NCI-H2081 treated with DMSO at 0.1 percent for 48 hours (cell line): ENCODE results near the gene ZDHHC8.

Source experiments
- DNase-seq: peaks from one replicate; lab custom pipeline; 2025; lab: John Stamatoyannopoulos, UW

Gene ZDHHC8

DNA sequence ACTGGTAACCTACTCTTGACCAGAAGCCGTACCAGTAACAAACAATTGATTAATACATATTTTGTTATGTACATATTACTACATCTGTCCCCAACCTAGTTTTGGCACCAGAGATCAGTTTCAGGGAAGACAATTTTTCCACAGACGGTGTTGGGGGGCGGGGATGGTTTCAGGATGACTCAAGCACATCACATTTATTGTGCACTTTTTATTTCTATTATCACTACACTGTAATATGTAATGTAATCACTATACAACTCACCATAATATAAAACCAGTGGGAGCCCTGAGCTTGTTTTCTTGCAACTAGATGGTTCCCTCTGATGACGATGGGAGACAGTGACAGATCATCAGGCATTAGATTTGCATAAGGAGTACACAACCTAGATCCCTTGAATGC, 36.1 kb upstream of the ZDHHC8 start:
- DNase-seq: no peak

- no peak for DNase-seq
These were observed 34.8 kb upstream of the ZDHHC8 start for GRCh38 chr22:20096574-20097420.

- DNase-seq: no peak
These were observed 32.4 kb upstream of the ZDHHC8 start for GRCh38 chr22:20099099-20099711.

DNA sequence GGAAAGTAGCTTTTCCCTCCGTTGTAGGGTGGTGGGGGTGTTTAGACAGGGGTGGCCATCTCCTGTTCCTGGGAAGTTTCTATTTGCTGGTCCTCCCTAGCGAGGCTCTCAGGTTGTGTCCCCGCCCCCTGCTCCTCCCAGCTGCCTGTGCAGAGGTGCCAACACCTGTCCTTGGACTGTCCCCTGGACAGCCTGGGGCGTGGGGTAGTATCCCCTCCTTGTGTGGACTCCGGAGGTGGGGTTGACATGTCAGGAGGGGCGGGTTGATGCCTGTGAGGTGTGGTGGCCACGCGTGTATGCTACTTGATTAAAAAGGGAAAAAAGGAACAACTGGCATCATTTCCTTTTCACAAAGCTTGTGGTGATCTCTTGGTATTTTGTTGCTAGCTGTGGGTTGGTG, 30.0 kb upstream of the ZDHHC8 start:
- no peak for DNase-seq

- no peak for DNase-seq
These were observed 29.3 kb upstream of the ZDHHC8 start for GRCh38 chr22:20102203-20102780.

- DNase-seq: no peak
These were observed 26.0 kb upstream of the ZDHHC8 start for GRCh38 chr22:20105456-20106204.

GRCh38 chr22:20106205-20106848, 25.3 kb upstream of the ZDHHC8 start:
- no peak for DNase-seq

DNA sequence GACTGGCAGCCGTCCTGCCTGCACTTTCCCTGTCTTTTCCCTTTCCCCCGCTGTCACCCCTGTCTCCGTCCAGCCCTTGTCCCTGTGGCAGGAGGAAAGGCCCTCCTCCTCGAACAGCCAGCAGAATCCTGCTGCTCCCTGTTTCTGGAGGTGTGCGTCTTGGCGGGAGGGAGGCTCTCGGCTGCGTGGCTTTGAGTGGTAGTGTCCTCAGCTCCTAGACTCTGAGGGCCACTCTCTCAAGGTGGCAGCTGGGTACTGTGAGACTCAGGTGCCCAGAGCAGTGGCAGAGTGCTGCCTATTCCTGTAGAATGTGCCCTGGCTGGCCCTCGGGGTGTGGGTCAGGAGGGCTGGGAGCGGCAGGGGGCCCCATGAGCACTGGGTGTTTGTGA, 24.8 kb upstream of the ZDHHC8 start:
- DNase-seq: no peak

GRCh38 chr22:20107471-20107901, 24.1 kb upstream of the ZDHHC8 start:
- no peak for DNase-seq

DNA sequence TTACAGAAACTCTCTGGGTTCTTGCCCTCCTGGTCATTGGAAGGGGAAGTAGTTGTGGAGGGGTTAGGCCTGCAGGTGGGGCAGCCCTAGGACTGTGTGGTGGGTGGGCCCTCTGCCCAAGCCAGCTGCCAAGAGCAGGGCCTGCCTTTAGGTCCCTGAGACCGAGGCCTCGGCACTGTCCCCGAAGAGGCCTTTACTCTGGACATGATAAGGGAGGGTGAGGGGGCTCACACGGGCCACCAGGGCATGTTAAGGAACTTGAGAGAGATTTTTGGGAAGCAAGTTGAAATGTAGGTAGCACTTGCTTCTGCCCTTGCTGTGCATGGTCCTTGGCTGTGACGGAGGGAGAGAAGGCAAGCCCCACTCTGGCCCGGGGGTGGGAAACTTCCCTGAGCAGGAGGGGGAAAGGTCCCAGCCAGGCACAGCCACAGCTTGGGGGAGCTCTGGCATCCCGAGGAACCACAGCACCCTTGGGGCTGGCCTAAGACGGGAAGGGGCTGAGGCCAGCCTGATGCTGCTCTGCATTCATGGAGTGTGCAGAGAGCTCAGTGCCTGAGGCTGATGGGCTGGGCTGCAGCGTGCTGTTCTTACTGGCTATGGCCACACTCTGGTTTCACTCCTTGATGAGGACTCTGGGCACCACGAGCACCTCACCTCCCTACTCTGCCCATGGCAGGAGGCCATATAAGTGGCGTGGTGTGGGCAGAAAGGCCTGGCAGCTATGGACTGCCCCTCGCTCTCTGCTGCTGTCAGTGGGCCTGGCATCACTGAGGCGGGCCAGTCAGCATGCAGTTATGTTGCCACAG, 23.4 kb upstream of the ZDHHC8 start:
- DNase-seq: no peak

DNA sequence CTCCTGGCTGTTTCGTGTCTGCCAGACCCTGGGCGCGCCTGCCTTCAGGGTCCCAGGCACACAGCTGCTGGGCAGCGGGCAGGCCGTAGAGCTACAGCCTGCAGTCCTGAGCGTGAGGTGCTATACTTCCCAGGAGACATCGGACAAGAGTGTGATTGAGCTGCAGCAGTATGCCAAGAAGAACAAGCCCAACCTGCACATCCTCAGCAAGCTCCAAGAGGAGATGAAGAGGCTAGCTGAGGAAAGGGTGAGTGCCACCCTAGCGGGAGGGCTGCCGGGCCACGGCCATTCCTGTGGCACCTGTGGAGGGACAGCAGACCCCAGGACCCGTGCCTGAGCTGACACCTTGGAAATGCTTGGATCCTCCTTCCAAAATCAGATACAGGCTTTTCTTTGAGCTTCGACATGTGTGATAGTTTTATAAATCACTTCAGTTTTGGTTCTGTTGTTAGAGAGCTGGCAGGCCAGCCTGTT, 22.8 kb upstream of the ZDHHC8 start:
- DNase-seq: no peak

DNA sequence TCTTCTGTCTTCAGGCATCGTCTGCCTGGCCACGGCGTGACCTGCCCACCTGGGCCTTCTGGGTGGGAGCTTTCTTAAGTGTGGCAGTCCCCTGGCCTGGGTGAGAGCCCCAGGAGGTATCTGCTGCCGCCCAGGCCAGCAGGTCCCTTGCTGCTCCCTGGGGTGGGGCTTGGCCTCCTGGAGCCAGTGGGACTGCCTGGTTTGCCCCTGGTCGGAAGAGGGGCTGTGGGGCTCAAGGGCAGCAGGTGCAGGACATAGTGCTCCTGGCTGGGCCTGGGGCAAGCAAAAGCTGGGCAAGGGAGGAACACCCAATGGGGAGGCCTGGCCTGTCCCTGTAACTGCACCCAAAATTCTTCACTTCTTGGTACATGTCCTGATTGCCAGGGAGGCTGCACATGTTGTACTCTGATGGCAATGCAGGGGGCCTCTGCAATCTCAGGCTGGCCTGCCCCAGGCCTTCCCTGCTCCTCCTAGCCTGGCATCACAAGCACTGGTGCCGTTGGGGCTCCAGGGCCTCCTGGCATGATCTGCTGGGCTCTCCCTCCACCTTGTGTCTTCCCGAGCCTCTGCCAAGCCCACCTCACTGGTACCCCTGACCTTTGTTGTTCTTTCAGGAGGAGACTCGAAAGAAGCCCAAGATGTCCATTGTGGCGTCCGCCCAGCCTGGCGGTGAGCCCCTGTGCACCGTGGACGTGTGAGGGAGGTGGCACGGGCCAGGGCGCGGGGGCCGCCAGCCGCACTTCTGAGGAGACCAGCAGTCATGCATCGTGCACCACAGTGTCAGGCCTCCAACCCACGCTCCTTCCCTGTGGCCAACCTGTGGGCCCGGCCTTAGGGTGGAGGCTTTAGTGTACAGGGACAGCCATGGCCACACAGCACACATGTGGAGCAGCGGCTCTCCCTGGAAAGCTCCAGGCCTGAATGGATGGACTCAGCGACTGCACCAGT, 21.9 kb upstream of the ZDHHC8 start:
- DNase-seq: no peak

- DNase-seq: no peak
These were observed 21.1 kb upstream of the ZDHHC8 start for GRCh38 chr22:20110359-20110985.

DNA sequence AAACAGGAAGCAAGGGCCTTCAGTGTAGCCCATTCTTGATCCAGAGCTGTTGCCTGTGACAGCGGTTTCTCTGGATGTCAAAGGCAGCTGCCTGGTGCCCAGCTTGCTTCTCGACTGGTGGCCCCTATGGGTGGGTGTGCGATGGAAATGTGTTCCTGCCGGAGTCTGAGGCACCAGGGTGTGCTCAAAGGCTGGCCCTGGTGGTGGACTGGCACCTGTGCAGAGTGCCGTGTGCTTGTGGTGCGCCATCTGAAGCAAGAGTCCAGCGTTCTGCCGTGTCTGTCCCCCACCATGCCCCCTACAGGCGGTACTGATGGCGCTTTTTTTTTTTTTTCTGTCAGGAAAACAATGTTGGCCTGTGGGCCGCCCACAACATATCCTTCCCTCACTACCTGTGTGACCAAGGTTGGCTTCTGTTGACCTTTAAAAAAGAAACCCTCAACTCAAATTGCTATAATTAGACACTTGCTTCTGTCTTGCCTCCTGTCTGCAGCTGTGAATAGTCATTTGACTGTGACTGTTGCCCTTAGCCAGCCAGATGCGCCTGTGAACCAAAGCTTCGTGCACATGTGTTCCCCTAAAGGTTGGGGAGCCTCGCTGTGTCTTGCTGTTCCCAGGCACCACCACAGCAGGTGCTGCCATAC, 20.4 kb upstream of the ZDHHC8 start:
- DNase-seq: no peak

- DNase-seq: no peak
These were observed 19.6 kb upstream of the ZDHHC8 start for GRCh38 chr22:20111689-20112622.

DNA sequence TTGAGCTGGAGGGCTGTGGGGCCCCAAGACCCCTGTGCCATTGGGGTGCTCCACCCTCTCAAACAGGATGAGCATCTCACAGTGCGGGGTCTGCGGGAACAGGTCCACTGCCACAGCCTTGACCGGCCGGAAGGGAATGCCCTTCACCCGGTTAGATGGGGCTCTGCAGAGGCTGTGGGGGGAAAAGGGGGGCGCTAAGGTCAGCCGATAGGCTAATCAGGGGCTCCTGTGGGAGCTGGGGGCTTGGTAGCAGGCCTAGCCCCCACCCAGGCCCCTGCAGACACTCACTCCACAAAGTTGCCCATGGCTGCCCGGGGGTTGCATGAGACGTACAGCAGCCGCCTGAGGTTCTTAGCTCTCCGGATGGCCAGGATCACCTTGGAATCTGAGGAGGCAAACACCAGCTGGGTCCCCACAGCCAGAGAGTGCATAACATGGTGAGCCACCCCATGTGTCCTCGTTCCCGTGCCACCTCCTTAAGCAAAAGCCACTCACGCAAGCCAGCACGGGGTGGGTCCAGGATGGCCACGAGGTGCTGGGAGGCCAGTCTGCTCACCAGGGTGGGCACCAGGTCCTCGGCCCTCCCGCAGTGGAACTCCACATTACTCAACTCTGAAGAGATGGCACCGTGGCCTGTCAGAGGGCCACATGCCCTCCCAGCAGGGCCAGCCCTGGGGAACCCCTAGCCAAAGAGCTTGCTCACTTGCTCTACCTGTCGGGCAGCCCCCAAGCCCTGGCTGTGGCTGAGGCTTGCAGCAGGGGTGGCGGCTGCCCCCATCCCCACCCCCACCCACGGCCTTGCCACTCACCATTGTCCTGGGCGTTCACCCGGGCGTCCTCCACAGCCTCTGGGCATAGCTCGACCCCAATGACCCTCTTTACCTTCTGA, 18.7 kb upstream of the ZDHHC8 start:
- DNase-seq: no peak
